Mucosa of stomach (tissue), 1 donor: ENCODE results near the gene STARD13.

Source experiments
- H3K27me3 ChIP-seq: one replicate; pipeline ENCODE4 v1.7.0; 2013; ENCODE audit warnings: mild to moderate bottlenecking, low read length; ENCODE audit not compliant: control insufficient read depth, insufficient read depth
- H3K36me3 ChIP-seq: one replicate; pipeline ENCODE4 v1.7.0; 2013; ENCODE audit warnings: low read length; ENCODE audit not compliant: control insufficient read depth, insufficient read depth
- H3K4me1 ChIP-seq: one replicate; pipeline ENCODE4 v1.7.0; 2013; ENCODE audit warnings: mild to moderate bottlenecking, low read length; ENCODE audit not compliant: control insufficient read depth, insufficient read depth
- H3K4me3 ChIP-seq: one replicate; pipeline ENCODE4 v1.7.0; 2013; ENCODE audit warnings: low read length
- H3K9ac ChIP-seq: one replicate; pipeline ENCODE4 v1.7.0; 2013; ENCODE audit warnings: mild to moderate bottlenecking, low read length, moderate library complexity
- H3K9me3 ChIP-seq: one replicate; pipeline ENCODE4 v1.7.0; 2013; ENCODE audit warnings: mild to moderate bottlenecking, low read length, moderate library complexity; ENCODE audit not compliant: control insufficient read depth
- donor health status: Pancreatic carcinoma.

STARD13 gene

GRCh38 chr13:33258808-33259193 lies 26.8 kb downstream of the STARD13 start:
- no peak overlapping the region for H3K9ac ChIP-seq
- H3K4me1 ChIP-seq, result peaks cover 21% of the 10 kb centered on the region
- H3K9me3 ChIP-seq, result no peaks in the 10 kb centered on the region

DNA sequence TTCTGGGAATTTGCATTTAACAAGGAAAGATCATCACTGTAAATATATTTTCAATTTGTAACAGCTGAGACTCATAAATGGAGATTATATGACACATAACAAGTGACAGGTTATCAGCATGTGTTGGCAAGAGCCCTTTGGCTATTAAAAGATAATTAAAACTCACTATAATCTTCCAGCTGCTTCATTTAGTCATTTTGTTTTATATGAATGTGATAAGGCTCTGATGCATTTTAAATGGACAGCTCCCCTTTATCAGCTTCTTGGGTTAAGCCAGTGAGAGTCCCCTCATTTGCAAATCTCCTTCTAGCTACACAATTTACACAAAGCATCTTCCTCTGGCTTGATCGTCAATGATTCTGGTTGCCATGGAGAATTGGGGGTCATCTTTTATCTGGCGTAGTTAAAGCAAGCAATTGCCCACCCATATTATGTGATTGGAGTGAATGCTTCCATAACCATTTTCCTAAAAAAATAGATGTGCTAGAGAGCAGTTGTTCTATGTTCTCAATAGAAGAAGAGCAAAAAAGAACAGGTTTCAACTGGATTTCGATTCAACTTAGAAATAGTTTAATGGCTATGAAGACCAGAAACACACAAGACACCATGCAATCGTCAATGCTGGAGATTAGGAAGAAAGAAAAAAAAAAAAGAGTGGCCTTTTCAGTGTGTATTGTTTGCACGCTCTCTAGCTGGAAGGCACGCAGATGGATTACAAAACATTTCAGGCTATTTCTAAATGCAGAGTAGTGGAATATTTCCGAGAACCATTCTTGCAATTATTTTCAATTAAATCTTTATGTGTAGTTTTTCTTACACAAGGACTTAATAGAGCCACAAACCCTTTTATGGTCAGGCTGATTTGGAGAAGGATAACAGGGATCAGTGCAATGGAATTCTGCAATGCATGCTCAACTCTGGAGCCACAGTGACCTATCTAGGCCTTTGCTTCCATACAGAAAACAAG lies 27.4 kb downstream of the STARD13 start:
- H3K4me3 ChIP-seq, result no peak overlapping the region
- H3K36me3 ChIP-seq, result no peaks in the 10 kb centered on the region
- H3K4me1 ChIP-seq, result peaks cover 21% of the 10 kb centered on the region
- H3K9me3 ChIP-seq, result no peaks in the 10 kb centered on the region
- no peaks in the 10 kb centered on the region for H3K27me3 ChIP-seq
- no peak overlapping the region for H3K9ac ChIP-seq

More at GRCh38 chr13:33258808-33259193, 26.8 kb downstream of the STARD13 start:
- H3K4me3 ChIP-seq, result no peak overlapping the region
- no peaks in the 10 kb centered on the region for H3K27me3 ChIP-seq
- no peaks in the 10 kb centered on the region for H3K36me3 ChIP-seq

- Histone ChIP-seq H3K9me3 (no peaks in the 10 kb centered on the region), H3K36me3 (no peaks in the 10 kb centered on the region), H3K4me1 (peaks cover 10% of the 10 kb centered on the region), H3K9ac (no peak overlapping the region), H3K4me3 (no peak overlapping the region), H3K27me3 (no peaks in the 10 kb centered on the region)
Observed at GRCh38 chr13:33256148-33256840, 29.3 kb downstream of the STARD13 start.

- H3K4me3 ChIP-seq, result no peak overlapping the region
- H3K4me1 ChIP-seq, result no peaks in the 10 kb centered on the region
Observed at GRCh38 chr13:33252135-33252534, 33.4 kb downstream of the STARD13 start.

GRCh38 chr13:33251131-33251661 lies 34.4 kb downstream of the STARD13 start:
- Histone ChIP-seq H3K4me1 (no peaks in the 10 kb centered on the region), H3K27me3 (no peaks in the 10 kb centered on the region), H3K9ac (no peak overlapping the region), H3K36me3 (no peaks in the 10 kb centered on the region), H3K4me3 (no peak overlapping the region), H3K9me3 (no peaks in the 10 kb centered on the region)

More at GRCh38 chr13:33252135-33252534, 33.4 kb downstream of the STARD13 start:
- no peaks in the 10 kb centered on the region for H3K27me3 ChIP-seq
- H3K9ac ChIP-seq, result no peak overlapping the region
- H3K36me3 ChIP-seq, result no peaks in the 10 kb centered on the region
- no peaks in the 10 kb centered on the region for H3K9me3 ChIP-seq

DNA sequence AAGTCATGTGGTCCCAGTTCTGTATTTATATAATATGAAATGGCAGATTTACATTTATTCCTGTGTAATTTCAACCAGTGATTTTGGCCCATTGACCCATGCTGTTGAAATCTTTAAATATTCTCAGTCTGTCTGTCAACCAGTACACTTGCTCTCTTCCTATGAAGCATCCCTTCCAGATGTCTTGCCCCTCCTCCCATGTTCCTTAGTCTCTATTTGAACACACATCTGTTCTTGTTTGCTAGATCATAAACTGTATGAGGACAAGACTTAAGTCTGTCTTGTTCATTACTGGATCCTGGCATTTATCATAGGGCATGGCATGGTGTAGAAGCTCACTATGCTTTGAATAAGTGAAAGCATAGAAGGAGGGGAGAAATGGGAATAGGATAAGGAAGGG lies 34.9 kb downstream of the STARD13 start:
- Histone ChIP-seq H3K9me3 (no peaks in the 10 kb centered on the region), H3K4me3 (no peak overlapping the region), H3K27me3 (no peaks in the 10 kb centered on the region), H3K9ac (no peak overlapping the region), H3K4me1 (no peaks in the 10 kb centered on the region), H3K36me3 (no peaks in the 10 kb centered on the region)

DNA sequence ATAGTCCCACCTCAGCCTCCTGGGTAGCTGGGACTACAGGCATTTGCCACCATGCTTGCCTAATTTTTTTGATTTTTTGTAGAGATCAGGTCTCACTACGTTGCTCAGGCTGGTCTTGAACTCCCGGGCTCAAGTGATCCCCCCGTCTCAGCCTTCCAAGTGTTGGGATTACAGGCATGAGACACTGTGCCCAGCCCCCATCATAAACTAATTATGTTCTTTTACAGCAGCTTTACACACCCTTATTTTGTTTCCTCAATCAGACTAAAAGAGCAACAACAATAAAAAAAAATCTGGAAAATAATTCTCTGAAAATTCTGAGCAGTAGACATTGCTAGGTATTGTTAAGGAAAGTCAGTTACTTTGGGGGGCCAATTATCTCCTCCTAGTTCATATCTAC lies 35.7 kb downstream of the STARD13 start:
- Histone ChIP-seq H3K9ac (no peak overlapping the region), H3K36me3 (no peaks in the 10 kb centered on the region), H3K9me3 (no peaks in the 10 kb centered on the region), H3K4me1 (no peaks in the 10 kb centered on the region), H3K27me3 (no peaks in the 10 kb centered on the region), H3K4me3 (no peak overlapping the region)

DNA sequence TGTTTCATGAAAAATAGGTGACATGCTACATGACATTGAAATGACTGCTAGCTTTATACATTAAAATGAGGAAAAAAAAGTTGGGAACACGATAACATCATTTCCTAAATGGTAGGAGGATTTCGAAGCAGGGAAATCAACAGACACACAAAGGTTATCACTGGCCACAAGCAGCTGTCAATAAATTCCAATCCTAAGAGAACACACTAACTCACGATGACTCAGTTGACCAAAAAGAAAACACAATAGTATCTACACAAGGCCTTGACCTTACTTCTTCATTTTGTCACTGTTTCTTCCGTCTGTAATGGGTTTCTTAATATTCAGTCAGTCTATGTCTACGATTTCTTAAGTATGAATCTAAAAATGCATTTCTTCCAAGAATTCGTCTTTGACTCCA lies 36.5 kb downstream of the STARD13 start:
- Histone ChIP-seq H3K4me3 (no peak overlapping the region), H3K9ac (no peak overlapping the region), H3K36me3 (no peaks in the 10 kb centered on the region), H3K4me1 (no peaks in the 10 kb centered on the region), H3K9me3 (no peaks in the 10 kb centered on the region), H3K27me3 (no peaks in the 10 kb centered on the region)

DNA sequence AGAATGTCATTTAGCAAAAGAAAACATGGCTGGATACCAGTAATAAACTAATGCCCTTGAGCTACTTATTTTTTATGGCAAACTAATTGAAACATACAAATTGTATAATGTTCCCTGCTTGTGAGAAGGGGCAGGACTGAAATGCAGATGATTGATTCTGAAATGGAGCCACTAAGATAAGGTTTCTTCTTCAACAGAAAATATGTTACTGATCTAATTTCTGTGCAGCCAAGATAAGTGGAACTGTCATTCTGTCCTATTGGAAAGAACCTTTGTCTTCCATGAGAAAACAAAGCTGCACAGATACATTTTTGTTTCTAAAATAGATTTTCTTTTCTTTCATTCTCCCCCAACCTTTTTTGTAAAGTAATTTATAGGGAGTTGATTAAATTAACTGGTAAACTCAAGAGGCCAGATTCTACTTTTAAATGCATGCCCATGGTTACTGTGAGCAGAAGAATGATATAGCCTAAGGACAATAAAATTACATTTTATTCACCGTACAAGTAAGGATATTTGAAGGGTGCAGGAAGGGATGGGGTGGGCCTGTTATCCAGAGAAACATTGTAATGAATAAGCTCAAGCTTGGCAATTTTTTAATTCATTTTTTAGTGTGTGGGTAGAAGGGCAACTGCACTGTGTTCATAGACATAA lies 39.9 kb downstream of the STARD13 start:
- H3K27me3 ChIP-seq, result no peaks in the 10 kb centered on the region
- H3K9me3 ChIP-seq, result no peaks in the 10 kb centered on the region
- H3K4me3 ChIP-seq, result no peak overlapping the region
- H3K4me1 ChIP-seq, result no peaks in the 10 kb centered on the region
- no peaks in the 10 kb centered on the region for H3K36me3 ChIP-seq
- H3K9ac ChIP-seq, result no peak overlapping the region

GRCh38 chr13:33244907-33245287 lies 40.7 kb downstream of the STARD13 start:
- Histone ChIP-seq H3K9me3 (no peaks in the 10 kb centered on the region), H3K36me3 (no peaks in the 10 kb centered on the region), H3K9ac (no peak overlapping the region), H3K4me3 (no peak overlapping the region), H3K27me3 (no peaks in the 10 kb centered on the region), H3K4me1 (no peaks in the 10 kb centered on the region)

- Histone ChIP-seq H3K36me3 (no peaks in the 10 kb centered on the region), H3K4me1 (no peaks in the 10 kb centered on the region), H3K9me3 (no peaks in the 10 kb centered on the region), H3K9ac (no peak overlapping the region), H3K4me3 (no peak overlapping the region), H3K27me3 (no peaks in the 10 kb centered on the region)
Observed at GRCh38 chr13:33244210-33244906, 41.2 kb downstream of the STARD13 start.
